Ovary (tissue), 9 donors: Measurements from ENCODE around the gene TSC22D2. TPM values are rescaled to one million over a fixed set of nuclear protein-coding genes. Genes with fewer than 3 reads are reported as not detected.
A peak's percentile ranks its signal among the peaks of the same experiment; 100 is the strongest.

ENCODE experiments used
- DNase-seq, 5 donors: peaks; one replicate each; pipeline ENCODE4 v3.0.0-alpha.2; 2019 to 2020
- H3K27ac ChIP-seq, 2 donors: fragments of 200-600 bp; one replicate each; pipeline versions ENCODE4 v1.5.1 to v1.8.0; 2019 to 2022
- H3K27me3 ChIP-seq: fragments of 200-600 bp; one replicate; pipeline ENCODE4 v1.8.0; 2022
- H3K36me3 ChIP-seq: fragments of 200-600 bp; sonication (generic); one replicate; pipeline ENCODE4 v1.5.1; 2019
- H3K4me1 ChIP-seq: one replicate; pipeline ENCODE4 v1.8.1; 2013; ENCODE audit warnings: mild to moderate bottlenecking, moderate library complexity; ENCODE audit not compliant: insufficient read depth
- H3K4me3 ChIP-seq: fragments of 200-600 bp; sonication (generic); one replicate; pipeline ENCODE4 v1.5.1; 2017
- H3K9me3 ChIP-seq, 2 donors: fragments of 200-600 bp in 1 of 2; sonication (generic) in 1 of 2; one replicate each; pipeline versions ENCODE4 v1.5.1 to v1.8.1; 2013 to 2019; ENCODE audit warnings: mild to moderate bottlenecking in 1 of 2, moderate library complexity in 1 of 2
- EP300 ChIP-seq: sonication (generic); formaldehyde crosslinking; IDR thresholded peaks from one replicate; pipeline ENCODE4 v1.6.1; 2017; ENCODE audit warnings: antibody characterized with exemption
- POLR2A ChIP-seq: fragments of 450-650 bp; IDR thresholded peaks from one replicate; pipeline ENCODE4 v1.6.1; 2017; ENCODE audit warnings: antibody characterized with exemption, mild to moderate bottlenecking, moderate library complexity
- WGBS, 3 donors: extraction: QIAGEN DNeasy Blood & Tissue Kit in 1 of 3; methylation state at CpG; one replicate each; pipeline versions ENCODE4 v1.1.5 to v1.1.7; 2013 to 2017; 5-methylcytosine and 5-hydroxymethylcytosine counted together
- intact Hi-C, 4 donors: fragments of 100-400 bp; cut with DNase I; formaldehyde crosslinking; loops; one replicate each; pipeline versions ENCODE4 v1.11.0 to v1.15.1; 2022 to 2023
- polyA plus RNA-seq, 2 donors: library from polyadenylated mRNA; stranded (reverse); fragments of 200-250 nt in 1 of 2; fragments of 350-450 nt in 1 of 2; fragmentation: Illumina TruSeq in 1 of 2; extraction: RNeasy Lipid Tissue Mini Kit (QIAGEN cat#74804) in 1 of 2; gene quantifications; one replicate each; pipeline ENCODE4 v1.2.3, GENCODE V29; 2013 to 2014
- total RNA-seq, 7 donors: library from RNA; depleted of rRNA in 2 of 7; stranded (reverse); fragments of >200 nt in 2 of 7; fragmentation: NEBNext Ultra II Directional in 3 of 7; extraction: Animal tissue kit (Norgen Biotek cat#: 25700) in 3 of 7; gene quantifications; one replicate each; pipeline versions ENCODE4 v1.1.0 to v1.2.4, GENCODE V29; 2016 to 2023
- TF ChIP-seq, protein P1 (sequence below), 3 donors: fragments of 450-650 bp in 2 of 3; fragments of 200-600 bp in 1 of 3; IDR thresholded peaks; one replicate each; pipeline versions ENCODE4 v1.5.1 to v1.8.0; 2016 to 2022; ENCODE audit warnings: antibody characterized with exemption in 3 of 3, mild to moderate bottlenecking in 1 of 3
- donor health status: DM: no; HTN: no; CAD: no; lungs with moderate emphysema.
- donor health status: DM: no; HTN: no; CAD: no.
- donor health status: Bipolar disorder and iron deficiency.
- donor health status: DM: yes; HTN: yes; CAD: no.
- donor health status: DM: no; HTN: no; CAD: no.
- donor health status: DM: yes; HTN: yes; CAD: no.

The TSC22D2 gene
- total and polyA plus RNA-seq, 9 donors: 11.2 to 33.4 (median 23.1) TPM

DNA sequence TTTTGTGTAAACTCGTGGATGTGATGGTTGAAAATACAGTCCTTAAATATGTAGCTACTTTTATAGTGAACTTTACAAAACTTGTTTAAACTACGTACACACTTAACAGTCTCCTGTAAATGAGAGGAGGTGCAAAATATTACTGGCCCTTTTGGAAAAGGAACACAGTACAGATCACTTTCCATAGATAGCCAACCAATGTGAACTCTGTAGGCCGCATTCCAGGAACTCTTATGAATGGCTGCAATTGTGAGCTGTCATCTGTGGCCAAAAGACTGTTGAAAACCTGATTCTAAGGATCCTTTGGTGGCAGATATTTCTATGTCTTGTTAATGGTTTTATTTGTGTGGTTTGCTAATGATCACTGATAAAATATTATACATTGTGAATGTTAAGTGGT is 6.2 kb downstream of the TSC22D2 start:
- H3K27ac ChIP-seq: no peak overlapping the region
- 37 to 50% (median 50%) methylated on average over 3 of the region's 3 CpGs for WGBS, 3 donors

DNA sequence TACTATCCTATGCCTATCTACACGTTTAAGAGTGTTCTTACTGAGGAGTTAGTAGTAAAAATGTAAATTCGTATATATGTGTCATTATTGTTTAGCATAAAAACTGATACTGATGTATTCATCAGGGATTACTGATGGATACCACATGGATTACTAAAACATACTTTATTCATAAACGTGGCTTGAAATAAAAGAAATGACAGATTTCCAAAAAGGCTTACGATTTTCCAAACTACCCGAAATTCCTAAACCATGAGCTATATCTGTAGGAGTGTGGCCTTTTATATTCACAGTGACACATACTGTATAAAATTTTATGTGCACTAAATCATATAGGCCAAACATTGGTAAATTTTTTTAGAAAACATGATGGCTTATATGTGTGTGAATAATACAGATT is 6.9 kb downstream of the TSC22D2 start:
- no peak for DNase-seq
- no peak overlapping the region for H3K27ac ChIP-seq
- no peaks in the 10 kb centered on the region for H3K27me3 ChIP-seq
- no peaks in the 10 kb centered on the region for H3K9me3 ChIP-seq
- intact Hi-C loops: loop anchor here in 1 of 4 donors (5.0 kb wide), 1 partner anchor 82 kb away; no protein-coding TSS in a partner anchor
- 65 to 73% (median 70%) methylated on average over 5 of the region's 5 CpGs for WGBS, 3 donors
- peaks cover 3% of the 10 kb centered on the region for H3K4me1 ChIP-seq
- no peaks in the 10 kb centered on the region for H3K36me3 ChIP-seq
- H3K4me3 ChIP-seq: no peak overlapping the region
- TF ChIP-seq EP300: no peak

More for the DNA sequence above, 6.2 kb downstream of the TSC22D2 start:
- H3K9me3 ChIP-seq: no peaks in the 10 kb centered on the region
- peak overlapping the region; percentile 2 for H3K4me3 ChIP-seq
- no peak for TF ChIP-seq POLR2A
- TF ChIP-seq EP300: no peak
- TF ChIP-seq, protein P1, sequence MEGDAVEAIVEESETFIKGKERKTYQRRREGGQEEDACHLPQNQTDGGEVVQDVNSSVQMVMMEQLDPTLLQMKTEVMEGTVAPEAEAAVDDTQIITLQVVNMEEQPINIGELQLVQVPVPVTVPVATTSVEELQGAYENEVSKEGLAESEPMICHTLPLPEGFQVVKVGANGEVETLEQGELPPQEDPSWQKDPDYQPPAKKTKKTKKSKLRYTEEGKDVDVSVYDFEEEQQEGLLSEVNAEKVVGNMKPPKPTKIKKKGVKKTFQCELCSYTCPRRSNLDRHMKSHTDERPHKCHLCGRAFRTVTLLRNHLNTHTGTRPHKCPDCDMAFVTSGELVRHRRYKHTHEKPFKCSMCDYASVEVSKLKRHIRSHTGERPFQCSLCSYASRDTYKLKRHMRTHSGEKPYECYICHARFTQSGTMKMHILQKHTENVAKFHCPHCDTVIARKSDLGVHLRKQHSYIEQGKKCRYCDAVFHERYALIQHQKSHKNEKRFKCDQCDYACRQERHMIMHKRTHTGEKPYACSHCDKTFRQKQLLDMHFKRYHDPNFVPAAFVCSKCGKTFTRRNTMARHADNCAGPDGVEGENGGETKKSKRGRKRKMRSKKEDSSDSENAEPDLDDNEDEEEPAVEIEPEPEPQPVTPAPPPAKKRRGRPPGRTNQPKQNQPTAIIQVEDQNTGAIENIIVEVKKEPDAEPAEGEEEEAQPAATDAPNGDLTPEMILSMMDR (IDR thresholded peaks at IDR 0.05): no peak
- peaks cover 3% of the 10 kb centered on the region for H3K4me1 ChIP-seq
- intact Hi-C loops: loop anchor here in 1 of 4 donors (5.0 kb wide), 1 partner anchor 83 kb away; no protein-coding TSS in a partner anchor
- H3K36me3 ChIP-seq: no peaks in the 10 kb centered on the region
- no peaks in the 10 kb centered on the region for H3K27me3 ChIP-seq
- no peak for DNase-seq

- H3K27me3 ChIP-seq: no peaks in the 10 kb centered on the region
- no peak overlapping the region for H3K27ac ChIP-seq
- peaks cover 4% of the 10 kb centered on the region for H3K4me1 ChIP-seq
- TF ChIP-seq POLR2A: no peak
- TF ChIP-seq, protein P1 (IDR thresholded peaks at IDR 0.05): no peak
- no peak for TF ChIP-seq EP300
- no peaks in the 10 kb centered on the region for H3K36me3 ChIP-seq
- intact Hi-C loops: no loop called here
- H3K9me3 ChIP-seq: no peaks in the 10 kb centered on the region
- 65 to 73% (median 71%) methylated on average over 1 of the region's 1 CpG for WGBS, 3 donors
- no peak for DNase-seq
- H3K4me3 ChIP-seq: no peak overlapping the region
Observed at GRCh38 chr3:150419076-150419868, 11.2 kb downstream of the TSC22D2 start.

GRCh38 chr3:150419959-150420358 is 11.9 kb downstream of the TSC22D2 start:
- intact Hi-C loops: no loop called here

More at GRCh38 chr3:150419959-150420358, 11.9 kb downstream of the TSC22D2 start:
- no peak overlapping the region for H3K4me3 ChIP-seq
- no peak overlapping the region for H3K27ac ChIP-seq
- no peak for DNase-seq
- H3K4me1 ChIP-seq: peaks cover 4% of the 10 kb centered on the region
- no peaks in the 10 kb centered on the region for H3K36me3 ChIP-seq
- no peaks in the 10 kb centered on the region for H3K9me3 ChIP-seq
- H3K27me3 ChIP-seq: no peaks in the 10 kb centered on the region
- TF ChIP-seq POLR2A: no peak
- no peak for TF ChIP-seq EP300
- TF ChIP-seq, protein P1 (IDR thresholded peaks at IDR 0.05): no peak
